Right lobe of liver (tissue), 6 donors: ENCODE data around the gene TNP2. TPM values are rescaled to one million over a fixed set of nuclear protein-coding genes. Genes with fewer than 3 reads are reported as not detected.
A peak's percentile ranks its signal among the peaks of the same experiment; 100 is the strongest.

Experiments used
- ATAC-seq, 4 donors: fragments of 200-7000 bp; cut with Tn5 transposase; one replicate each; pipeline ENCODE4 v1.9.1; 2020; ENCODE audit warnings: mild to moderate bottlenecking in 4 of 4, moderate library complexity in 4 of 4
- DNase-seq, 3 donors: peaks; one replicate each; pipeline ENCODE4 v3.0.0-alpha.2; 2020
- H3K27ac ChIP-seq, 3 donors: fragments of 200-600 bp; one replicate each; pipeline ENCODE4 v1.8.0; 2022
- H3K27me3 ChIP-seq, 2 donors: fragments of 200-600 bp; one replicate each; pipeline ENCODE4 v1.8.0; 2022
- H3K36me3 ChIP-seq, 4 donors: fragments of 200-600 bp; sonication (generic) in 1 of 4; one replicate each; pipeline versions ENCODE4 v1.5.1 to v1.8.0; 2017 to 2022; ENCODE audit warnings: control low read depth in 1 of 4
- H3K4me1 ChIP-seq, 4 donors: fragments of 200-600 bp; sonication (generic) in 1 of 4; one replicate each; pipeline versions ENCODE4 v1.5.1 to v1.8.0; 2017 to 2022; ENCODE audit warnings: control low read depth in 1 of 4
- H3K4me3 ChIP-seq, 3 donors: fragments of 200-600 bp; one replicate each; pipeline ENCODE4 v1.8.0; 2022
- H3K9me3 ChIP-seq, 4 donors: fragments of 200-600 bp; sonication (generic) in 1 of 4; one replicate each; pipeline versions ENCODE4 v1.5.1 to v1.8.0; 2017 to 2022; ENCODE audit warnings: control low read depth in 1 of 4
- POLR2A ChIP-seq: fragments of 450-650 bp; IDR thresholded peaks from one replicate; pipeline ENCODE4 v1.6.1; 2017; ENCODE audit warnings: antibody characterized with exemption, mild to moderate bottlenecking
- WGBS: methylation state at CpG from one replicate; pipeline ENCODE4 v1.1.6; 2018; ENCODE audit warnings: low coverage, low lambda C conversion rate; ENCODE audit not compliant: insufficient coverage; ENCODE audit errors: missing lambda C conversion rate; 5-methylcytosine and 5-hydroxymethylcytosine counted together
- intact Hi-C, 2 donors: fragments of 100-400 bp; cut with DNase I; formaldehyde crosslinking; loops; one replicate each; pipeline versions ENCODE4 v1.11.2 to v1.14.1; 2022
- total RNA-seq, 6 experiments: library from RNA; depleted of rRNA in 2 of 6; stranded (reverse); fragments of >200 nt in 2 of 6; fragmentation: NEBNext Ultra II Directional in 3 of 6; extraction: Animal tissue kit (Norgen Biotek cat#: 25700) in 3 of 6; gene quantifications; one replicate each; pipeline versions ENCODE4 v1.1.0 to v1.2.4, GENCODE V29; 2016 to 2023
- TF ChIP-seq, protein P1 (sequence below), 4 donors: fragments of 200-600 bp in 3 of 4; fragments of 450-650 bp in 1 of 4; IDR thresholded peaks; one replicate each; pipeline versions ENCODE4 v1.5.1 to v1.8.0; 2016 to 2022; ENCODE audit warnings: antibody characterized with exemption in 4 of 4, mild to moderate bottlenecking in 2 of 4
- donor health status: DM: no; HTN: yes; CAD: no.
- donor health status: DM: no; HTN: no; CAD: no.
- donor health status: DM: no; HTN: no; CAD: no.
- donor health status: DM: no; HTN: yes; CAD: no.
- donor health status: DM: no; HTN: yes; CAD: no.

The TNP2 gene
- total RNA-seq, 6 experiments from 2014 or later = not detected

DNA sequence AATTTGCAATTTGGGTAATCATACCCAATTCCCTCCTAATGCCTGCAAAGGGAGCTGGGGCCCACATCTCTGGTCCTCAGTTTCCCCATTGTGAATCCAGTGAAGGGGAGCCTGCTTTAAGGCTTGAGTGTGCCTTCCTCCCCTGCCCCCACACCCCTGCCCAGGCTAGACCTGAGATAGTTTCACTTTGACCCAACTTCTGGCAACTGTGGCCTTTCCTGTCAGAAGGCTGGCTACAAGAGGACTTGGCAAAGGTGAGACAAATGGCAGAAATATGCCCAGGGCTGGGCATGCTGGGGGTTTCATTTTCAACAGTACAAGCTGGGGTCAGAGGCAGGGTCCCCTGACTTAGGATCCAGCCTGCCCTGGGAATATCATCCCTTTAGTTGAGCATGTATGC lies 23.1 kb downstream of the TNP2 start:
- no peaks in the 10 kb centered on the region for H3K36me3 ChIP-seq
- ATAC-seq (peak; percentile 65 to 82 (median 78)), DNase-seq (no peak)
- H3K9me3 ChIP-seq = no peaks in the 10 kb centered on the region
- no peak for TF ChIP-seq POLR2A
- TF ChIP-seq, protein P1, sequence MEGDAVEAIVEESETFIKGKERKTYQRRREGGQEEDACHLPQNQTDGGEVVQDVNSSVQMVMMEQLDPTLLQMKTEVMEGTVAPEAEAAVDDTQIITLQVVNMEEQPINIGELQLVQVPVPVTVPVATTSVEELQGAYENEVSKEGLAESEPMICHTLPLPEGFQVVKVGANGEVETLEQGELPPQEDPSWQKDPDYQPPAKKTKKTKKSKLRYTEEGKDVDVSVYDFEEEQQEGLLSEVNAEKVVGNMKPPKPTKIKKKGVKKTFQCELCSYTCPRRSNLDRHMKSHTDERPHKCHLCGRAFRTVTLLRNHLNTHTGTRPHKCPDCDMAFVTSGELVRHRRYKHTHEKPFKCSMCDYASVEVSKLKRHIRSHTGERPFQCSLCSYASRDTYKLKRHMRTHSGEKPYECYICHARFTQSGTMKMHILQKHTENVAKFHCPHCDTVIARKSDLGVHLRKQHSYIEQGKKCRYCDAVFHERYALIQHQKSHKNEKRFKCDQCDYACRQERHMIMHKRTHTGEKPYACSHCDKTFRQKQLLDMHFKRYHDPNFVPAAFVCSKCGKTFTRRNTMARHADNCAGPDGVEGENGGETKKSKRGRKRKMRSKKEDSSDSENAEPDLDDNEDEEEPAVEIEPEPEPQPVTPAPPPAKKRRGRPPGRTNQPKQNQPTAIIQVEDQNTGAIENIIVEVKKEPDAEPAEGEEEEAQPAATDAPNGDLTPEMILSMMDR (IDR thresholded peaks at IDR 0.05) = no peak
- no peak overlapping the region for H3K4me3 ChIP-seq
- H3K27me3 ChIP-seq = no peaks in the 10 kb centered on the region
- intact Hi-C loops = no loop called here
- H3K27ac ChIP-seq = no peak overlapping the region
- peaks cover 0 to 13% (median 4%) of the 10 kb centered on the region in 4 donors for H3K4me1 ChIP-seq

DNA sequence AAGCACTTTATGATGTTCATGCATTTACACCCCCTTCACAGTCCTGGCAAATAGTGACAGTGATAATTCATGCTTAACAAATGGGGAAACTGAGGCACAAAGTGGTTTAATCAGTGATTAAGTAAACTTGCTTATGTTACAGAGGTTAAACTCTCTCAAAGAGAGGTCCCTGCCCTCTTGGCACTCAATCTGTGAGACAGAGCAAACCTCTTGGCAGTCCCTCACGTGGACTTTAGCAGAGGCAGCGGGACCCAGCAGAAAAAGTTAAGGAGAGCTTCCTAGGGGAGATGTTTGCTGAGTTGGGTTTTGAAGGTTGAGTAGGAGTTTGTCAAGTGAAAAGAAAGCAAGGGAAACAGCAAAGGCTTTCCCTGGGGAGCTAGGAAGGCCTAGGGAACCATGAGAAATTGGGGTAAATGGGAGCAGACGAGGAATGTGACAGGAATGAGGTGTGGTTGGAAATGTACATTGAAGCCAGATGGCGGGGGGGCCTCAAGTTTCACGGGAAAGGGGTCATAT lies 23.8 kb downstream of the TNP2 start:
- 33% methylated on average over 2 of the region's 5 CpGs for WGBS
- Histone ChIP-seq H3K9me3 (no peaks in the 10 kb centered on the region), H3K4me1 (peaks cover 0 to 13% (median 4%) of the 10 kb centered on the region in 4 donors), H3K36me3 (no peaks in the 10 kb centered on the region), H3K4me3 (no peak overlapping the region), H3K27me3 (no peaks in the 10 kb centered on the region), H3K27ac (no peak overlapping the region)
- DNase-seq = peak in 1 of 3 donors; percentile 75
- peak; percentile 74 to 88 (median 84) for ATAC-seq
- intact Hi-C loops = no loop called here
- no peak for TF ChIP-seq POLR2A
- TF ChIP-seq, protein P1 (IDR thresholded peaks at IDR 0.05) = no peak

DNA sequence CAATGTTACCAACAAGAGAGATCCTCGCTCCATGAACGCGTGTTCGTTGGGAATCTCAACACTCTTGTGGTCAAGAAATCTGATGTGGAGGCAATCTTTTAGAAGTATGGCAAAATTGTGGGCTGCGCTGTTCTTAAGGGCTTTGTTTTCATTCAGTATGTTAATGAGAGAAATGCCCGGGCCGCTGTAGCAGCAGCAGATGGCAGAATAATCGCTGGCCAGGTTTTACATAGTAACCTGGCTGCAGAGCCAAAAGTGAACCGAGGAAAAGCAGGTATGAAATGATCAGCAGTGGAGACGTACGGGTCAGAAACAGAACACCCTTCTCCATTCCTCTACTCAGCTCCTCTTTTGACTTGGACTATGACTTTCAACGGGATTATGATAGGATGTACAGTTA lies 26.5 kb downstream of the TNP2 start:
- no peak for ATAC-seq
- DNase-seq = no peak
- TF ChIP-seq, protein P1 (IDR thresholded peaks at IDR 0.05) = no peak
- TF ChIP-seq POLR2A = no peak
- intact Hi-C loops = no loop called here
- no peaks in the 10 kb centered on the region for H3K9me3 ChIP-seq
- peaks cover 0 to 13% (median 4%) of the 10 kb centered on the region in 4 donors for H3K4me1 ChIP-seq
- H3K36me3 ChIP-seq = no peaks in the 10 kb centered on the region
- H3K27me3 ChIP-seq = no peaks in the 10 kb centered on the region
- H3K4me3 ChIP-seq = no peak overlapping the region
- WGBS = 80% methylated on average over 9 of the region's 12 CpGs
- H3K27ac ChIP-seq = no peak overlapping the region

DNA sequence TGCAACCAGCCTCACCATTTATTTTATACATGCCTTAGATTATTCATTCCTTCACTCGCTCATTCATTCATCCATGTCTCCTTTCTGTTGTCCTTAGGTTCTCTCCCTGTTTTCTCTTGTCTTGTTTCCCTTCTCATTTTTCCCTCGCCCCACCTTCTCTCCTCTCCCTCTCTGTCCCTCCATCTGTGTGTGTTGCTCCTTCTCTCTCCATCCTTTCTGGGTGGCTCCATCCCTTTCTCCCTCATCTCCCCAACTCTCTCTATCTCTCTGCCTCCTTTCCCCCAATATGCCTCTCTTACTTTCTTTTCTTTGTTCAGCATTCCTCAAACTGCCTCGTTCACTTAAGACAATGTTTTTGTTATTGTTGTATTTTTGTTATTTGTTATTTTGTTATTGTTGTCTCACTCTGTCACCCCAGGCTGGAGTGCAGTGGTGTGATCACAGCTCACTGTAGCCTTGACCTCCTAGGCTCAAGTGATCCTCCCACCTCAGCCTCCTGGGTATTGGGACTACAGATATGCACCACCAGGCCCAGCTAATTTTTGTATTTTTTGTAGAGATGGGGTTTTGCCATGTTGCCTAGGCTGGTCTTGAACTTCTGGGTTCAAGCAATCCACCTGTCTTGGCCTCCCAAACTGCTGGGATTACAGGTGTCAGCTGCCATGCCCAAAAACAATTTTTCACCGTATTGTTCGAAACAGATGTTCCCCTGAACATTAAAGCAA lies 27.5 kb downstream of the TNP2 start:
- TF ChIP-seq POLR2A = no peak
- TF ChIP-seq, protein P1 (IDR thresholded peaks at IDR 0.05) = no peak
- Histone ChIP-seq H3K27me3 (no peaks in the 10 kb centered on the region), H3K4me3 (no peak overlapping the region), H3K4me1 (peaks cover 0 to 13% (median 4%) of the 10 kb centered on the region in 4 donors), H3K27ac (no peak overlapping the region), H3K9me3 (no peaks in the 10 kb centered on the region), H3K36me3 (no peaks in the 10 kb centered on the region)
- WGBS = 85% methylated on average over 4 of the region's 5 CpGs
- no peak for DNase-seq
- intact Hi-C loops = no loop called here
- ATAC-seq = no peak
